HG02884 (cell line): ENCODE results near the gene LRRC2.
"Not testable (repeated sequence)": the region's sequence is repeated elsewhere in the genome, so short reads cannot be mapped to it uniquely, and the experiment has no call there.

Experiments used
- ATAC-seq: cut with Tn5 transposase; IDR thresholded peaks from one replicate; pipeline ENCODE4 v1.9.1; 2021; ENCODE audit warnings: mild to moderate bottlenecking, moderate library complexity; ENCODE audit not compliant: unreplicated experiment

The LRRC2 gene

GRCh38 chr3:46500656-46501635 is 65.2 kb downstream of the LRRC2 start:
- ATAC-seq: no peak

- ATAC-seq: no peak
Observed at GRCh38 chr3:46498916-46499519, 67.1 kb downstream of the LRRC2 start.

GRCh38 chr3:46497556-46498265 is 68.4 kb downstream of the LRRC2 start, which contains the start of gene RTP3:
TSS of gene RTP3 (plus strand) at chr3:46497976. CDS start at chr3:46498063, 87 bp downstream.
- ATAC-seq: no peak

- no peak for ATAC-seq
Observed at GRCh38 chr3:46496746-46497555, 69.2 kb downstream of the LRRC2 start.

- no peak for ATAC-seq
Observed at GRCh38 chr3:46495901-46496456, 70.1 kb downstream of the LRRC2 start.

GRCh38 chr3:46494491-46494890 is 71.6 kb downstream of the LRRC2 start:
- ATAC-seq: not testable (repeated sequence)

- ATAC-seq: no peak
Observed at GRCh38 chr3:46492890-46493547, 73.1 kb downstream of the LRRC2 start.

- no peak for ATAC-seq
Observed at GRCh38 chr3:46491089-46492070, 74.7 kb downstream of the LRRC2 start.

GRCh38 chr3:46490338-46491084 is 75.6 kb downstream of the LRRC2 start:
- ATAC-seq: no peak

- ATAC-seq: no peak
Observed at GRCh38 chr3:46489875-46490274, 76.2 kb downstream of the LRRC2 start.

- ATAC-seq: no peak
Observed at GRCh38 chr3:46489381-46489780, 76.7 kb downstream of the LRRC2 start.

- ATAC-seq: peak; percentile 92
Observed at GRCh38 chr3:46488735-46489361, 77.3 kb downstream of the LRRC2 start.

- ATAC-seq: no peak
Observed at GRCh38 chr3:46485779-46486175, 80.3 kb downstream of the LRRC2 start.

- no peak for ATAC-seq
Observed at GRCh38 chr3:46484911-46485778, 81.0 kb downstream of the LRRC2 start.

- ATAC-seq: no peak
Observed at GRCh38 chr3:46484388-46484787, 81.7 kb downstream of the LRRC2 start.

GRCh38 chr3:46483825-46484224 is 82.3 kb downstream of the LRRC2 start:
- ATAC-seq: no peak
